Calu3 (cell line): ENCODE measurements around the gene AREL1. TPM values are rescaled to one million over a fixed set of nuclear protein-coding genes. Genes with fewer than 3 reads are reported as not detected.

Experiments used
- BruUV-seq: library from RNA; stranded (reverse); fragments of 400-500 nt; replicated peaks from 2 replicates; lab custom pipeline; 2021; lab: Mats Ljungman, UMichigan
- CTCF ChIA-PET: fragments of 300-600 bp; sonication (Branson Sonifier 250); formaldehyde crosslinking; loops from one replicate; lab custom pipeline; 2022; ENCODE audit warnings: antibody characterized with exemption; lab: Charles Lee
- DNase-seq: peaks from one replicate; pipeline ENCODE4 v3.0.0; 2022
- H3K27ac Mint-ChIP-seq: one replicate; pipeline ENCODE4 v1.8.0; 2022; ENCODE audit warnings: mixed read lengths; ENCODE audit not compliant: unreplicated experiment
- H3K27me3 Mint-ChIP-seq: one replicate; pipeline ENCODE4 v1.8.0; 2022; ENCODE audit warnings: mixed read lengths; ENCODE audit not compliant: unreplicated experiment
- H3K36me3 Mint-ChIP-seq: one replicate; pipeline ENCODE4 v1.8.0; 2022; ENCODE audit warnings: mild to moderate bottlenecking, moderate library complexity, mixed read lengths; ENCODE audit not compliant: insufficient read depth, unreplicated experiment
- H3K4me1 Mint-ChIP-seq: one replicate; pipeline ENCODE4 v1.8.0; 2022; ENCODE audit warnings: mild to moderate bottlenecking, low read depth, mixed read lengths; ENCODE audit not compliant: unreplicated experiment
- H3K4me3 Mint-ChIP-seq: one replicate; pipeline ENCODE4 v1.8.0; 2022; ENCODE audit warnings: mild to moderate bottlenecking, low read depth, moderate library complexity, mixed read lengths; ENCODE audit not compliant: unreplicated experiment
- H3K9me3 Mint-ChIP-seq: one replicate; pipeline ENCODE4 v1.8.0; 2022; ENCODE audit warnings: low read depth, mixed read lengths; ENCODE audit not compliant: unreplicated experiment
- CTCF ChIP-seq: fragments of 200-600 bp; IDR thresholded peaks from one replicate; pipeline ENCODE4 v1.8.0; 2022; ENCODE audit warnings: antibody characterized with exemption; ENCODE audit not compliant: unreplicated experiment
- intact Hi-C: fragments of 100-400 bp; cut with micrococcal nuclease; formaldehyde crosslinking; loops from one replicate; pipeline ENCODE4 v1.10.0; 2022; ENCODE audit not compliant: unreplicated experiment
- total RNA-seq: library from RNA; stranded (reverse); gene quantifications from 2 replicates; pipeline ENCODE4 v1.2.3, GENCODE V29; 2022

The AREL1 gene
- total RNA-seq, 1 experiment from 2014 or later, result 31.9 TPM

GRCh38 chr14:74720526-74720925, 7.6 kb upstream of the AREL1 start:
- no peak for TF ChIP-seq CTCF
- Mint-ChIP-seq H3K36me3 (peaks cover 41% of the 10 kb centered on the region), H3K27ac (no peak overlapping the region), H3K4me1 (no peaks in the 10 kb centered on the region), H3K9me3 (no peaks in the 10 kb centered on the region), H3K4me3 (no peak overlapping the region), H3K27me3 (no peaks in the 10 kb centered on the region)
- intact Hi-C loops, result no loop called here
- no TSS peak for BruUV-seq
- CTCF ChIA-PET, result no interaction called here
- no peak for DNase-seq

DNA sequence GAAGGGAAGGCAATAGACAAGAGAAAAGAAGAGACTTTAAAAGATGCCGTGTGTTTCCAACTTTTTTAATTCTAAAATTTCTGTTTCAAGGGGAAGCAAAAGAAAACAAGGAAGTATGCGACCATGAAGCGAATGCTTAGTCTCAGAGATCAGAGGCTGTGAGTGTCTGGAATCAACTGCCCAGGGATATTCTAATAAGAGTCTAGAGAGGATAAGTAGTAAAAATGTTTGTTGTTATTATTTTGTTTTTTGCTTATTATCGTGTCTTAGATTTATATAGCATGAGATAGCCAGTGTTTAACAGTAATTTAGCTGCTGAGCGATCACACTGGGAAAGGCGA, 485 bp upstream of the AREL1 start:
- peaks cover 34% of the 10 kb centered on the region for H3K36me3 Mint-ChIP-seq
- TF ChIP-seq CTCF, result no peak
- H3K4me3 Mint-ChIP-seq, result peak overlapping the region; percentile 92
- no peaks in the 10 kb centered on the region for H3K9me3 Mint-ChIP-seq
- DNase-seq, result no peak
- H3K27me3 Mint-ChIP-seq, result no peaks in the 10 kb centered on the region
- peak overlapping the region; percentile 99 for H3K27ac Mint-ChIP-seq
- peaks cover 10% of the 10 kb centered on the region for H3K4me1 Mint-ChIP-seq
- CTCF ChIA-PET, result no interaction called here
- BruUV-seq, result no TSS peak
- intact Hi-C loops, result loop anchor here (10.0 kb wide), 1 partner anchor 99 kb away; the partner anchor contains the start of gene LTBP2

GRCh38 chr14:74711651-74712050, 1.2 kb downstream of the AREL1 start:
- H3K27me3 Mint-ChIP-seq, result no peaks in the 10 kb centered on the region
- CTCF ChIA-PET, result interaction anchor here (0.6 to 1.0 kb wide), 2 partner anchors 41 kb away, joined by 3 to 6 read pairs; no protein-coding TSS in a partner anchor
- no peak for TF ChIP-seq CTCF
- no peak overlapping the region for H3K27ac Mint-ChIP-seq
- H3K36me3 Mint-ChIP-seq, result peaks cover 30% of the 10 kb centered on the region
- H3K9me3 Mint-ChIP-seq, result no peaks in the 10 kb centered on the region
- peaks cover 10% of the 10 kb centered on the region for H3K4me1 Mint-ChIP-seq
- no peak for DNase-seq
- H3K4me3 Mint-ChIP-seq, result peak overlapping the region; percentile 92
- BruUV-seq, result no TSS peak
- intact Hi-C loops, result loop anchor here (10.0 kb wide), 1 partner anchor 97 kb away; the partner anchor contains the start of gene LTBP2

DNA sequence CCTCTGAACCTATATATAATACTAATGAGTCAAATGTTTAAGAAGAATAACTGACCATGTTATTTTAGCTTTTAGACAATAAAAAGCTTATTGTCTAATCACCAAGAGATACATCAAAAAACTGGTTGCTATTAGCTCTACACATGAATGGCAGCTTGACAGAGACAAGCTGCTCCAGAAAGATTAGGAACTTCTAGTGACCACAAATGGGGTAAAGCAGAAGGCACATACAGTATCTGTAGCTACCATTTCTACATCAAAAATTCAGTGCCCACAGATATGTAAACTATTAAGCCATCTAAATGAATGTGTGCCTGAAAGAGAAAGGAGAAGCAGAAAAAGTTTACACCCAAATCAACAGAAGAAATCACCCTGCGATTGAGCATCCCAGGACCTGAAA, 2.4 kb downstream of the AREL1 start:
- no TSS peak for BruUV-seq
- no peak overlapping the region for H3K4me3 Mint-ChIP-seq
- no peaks in the 10 kb centered on the region for H3K27me3 Mint-ChIP-seq
- no peak for TF ChIP-seq CTCF
- no peaks in the 10 kb centered on the region for H3K9me3 Mint-ChIP-seq
- H3K36me3 Mint-ChIP-seq, result peaks cover 22% of the 10 kb centered on the region
- CTCF ChIA-PET, result no interaction called here
- peaks cover 10% of the 10 kb centered on the region for H3K4me1 Mint-ChIP-seq
- no peak for DNase-seq
- intact Hi-C loops, result loop anchor here (10.0 kb wide), 1 partner anchor 96 kb away; the partner anchor contains the start of gene LTBP2
- no peak overlapping the region for H3K27ac Mint-ChIP-seq
